ENCODE data around the gene TIAM1. TPM values are rescaled to one million over a fixed set of nuclear protein-coding genes. Genes with fewer than 3 reads are reported as not detected.

TIAM1 gene
- total and polyA plus RNA-seq, 2 of the 8 experiments (the other 6 are each of a cell fraction or from before 2014, with no cell fraction given), result 10.1 to 30.7 TPM

- no peak for TF ChIP-seq CHD7 (IDR thresholded peaks at IDR 0.05; ENCODE audit: insufficient replicate concordance, low read length)
Observed at GRCh38 chr21:31088474-31088751, 255.6 kb downstream of the TIAM1 start (continued).
